GM12878 (cell line): ENCODE results near the gene MCTP2. TPM values are rescaled to one million over a fixed set of nuclear protein-coding genes. Genes with fewer than 3 reads are reported as not detected.

Source experiments
- ATAC-seq: fragments of 200-7000 bp; cut with Tn5 transposase; 3 replicates; pipeline ENCODE4 v1.9.1; 2020; ENCODE audit warnings: mild to moderate bottlenecking, moderate library complexity
- BruUV-seq: library from RNA; stranded (reverse); fragments of 400-500 nt; replicated peaks from 2 replicates; lab custom pipeline; 2021; lab: Mats Ljungman, UMichigan
- CTCF ChIA-PET: fragments of 300-600 bp; sonication (Branson Sonifier 250); formaldehyde crosslinking; extraction: SDS; loops from one replicate; lab custom pipeline; 2021; ENCODE audit warnings: inconsistent platforms; lab: Yijun Ruan, JAX
- POLR2A ChIA-PET: fragments of 350-600 bp; formaldehyde crosslinking; extraction: SDS; loops from one replicate; lab custom pipeline; 2021; ENCODE audit warnings: inconsistent platforms; lab: Charles Lee
- RAD21 ChIA-PET: fragments of 300-600 bp; sonication (Branson Sonifier 250); formaldehyde crosslinking; loops from one replicate; lab custom pipeline; 2023; ENCODE audit warnings: antibody characterized with exemption; ENCODE audit not compliant: unreplicated experiment; lab: Charles Lee
- SMC1A ChIA-PET: fragments of 300-600 bp; sonication (Branson Sonifier 250); formaldehyde crosslinking; loops from one replicate; lab custom pipeline; 2023; ENCODE audit not compliant: unreplicated experiment, uncharacterized antibody; lab: Charles Lee
- DNase-seq: peaks from one replicate; pipeline ENCODE4 v3.0.0-alpha.2; 2011; ENCODE audit warnings: low read depth, low spot score
- FAIRE-seq: peaks from 3 replicates; lab custom pipeline; 2011; peaks lifted over from hg19 to GRCh38; lab: Jason Lieb, UNC
- H2AFZ ChIP-seq: 2 replicates; pipeline ENCODE4 v1.6.0; 2011; ENCODE audit warnings: low read depth, low read length, control low read depth; ENCODE audit not compliant: control insufficient read depth
- H3K27ac ChIP-seq: 2 replicates; pipeline ENCODE4 v1.5.1; 2011; ENCODE audit warnings: control low read depth; ENCODE audit not compliant: control insufficient read depth, insufficient read depth
- H3K27me3 ChIP-seq, 2 experiments: replicated peaks in 1 of 2; 2 replicates each; pipeline versions ENCODE4 v1.6.0 to v1.6.1; 2011; ENCODE audit warnings: low read length in 1 of 2; ENCODE audit not compliant: control insufficient read depth in 2 of 2, insufficient read depth in 2 of 2
- H3K36me3 ChIP-seq, 2 experiments: 2 replicates each; pipeline ENCODE4 v1.5.1; 2011; ENCODE audit warnings: low read length in 1 of 2; ENCODE audit not compliant: control insufficient read depth in 2 of 2, insufficient read depth in 2 of 2
- H3K4me1 ChIP-seq: 2 replicates; pipeline ENCODE4 v1.6.1; 2011; ENCODE audit warnings: mild to moderate bottlenecking, low read length, moderate library complexity, mixed read lengths; ENCODE audit not compliant: control insufficient read depth, insufficient read depth
- H3K4me2 ChIP-seq: 2 replicates; pipeline ENCODE4 v1.6.0; 2011; ENCODE audit warnings: control low read depth; ENCODE audit not compliant: control insufficient read depth, insufficient read depth
- H3K4me3 ChIP-seq: fragments of 200-600 bp; sonication (generic); 2 replicates; pipeline ENCODE4 v1.5.1; 2016
- H3K79me2 ChIP-seq: 2 replicates; pipeline ENCODE4 v1.6.0; 2011; ENCODE audit warnings: low read length; ENCODE audit not compliant: control insufficient read depth, insufficient read depth
- H3K9ac ChIP-seq: 2 replicates; pipeline ENCODE4 v1.8.0; 2011; ENCODE audit warnings: low read length, control low read depth, mixed read lengths; ENCODE audit not compliant: control insufficient read depth, insufficient read depth
- H3K9me3 ChIP-seq: replicated peaks from 3 replicates; pipeline ENCODE4 v1.5.1; 2011; ENCODE audit warnings: mild to moderate bottlenecking, low read length; ENCODE audit not compliant: control insufficient read depth, insufficient read depth
- H4K20me1 ChIP-seq: 2 replicates; pipeline ENCODE4 v1.6.0; 2011; ENCODE audit not compliant: control insufficient read depth, insufficient read depth
- ATF7 ChIP-seq: fragments of 450-650 bp; IDR thresholded peaks from 2 replicates; pipeline ENCODE4 v1.6.1; 2016; ENCODE audit warnings: low read depth, mild to moderate bottlenecking
- BMI1 ChIP-seq: fragments of 450-650 bp; IDR thresholded peaks from 2 replicates; pipeline ENCODE4 v1.6.1; 2016; ENCODE audit warnings: mild to moderate bottlenecking, moderate library complexity, borderline replicate concordance
- CBX5 ChIP-seq: sonication (generic); IDR thresholded peaks from 2 replicates; pipeline ENCODE4 v1.6.1; 2016; ENCODE audit warnings: low read depth, moderate library complexity, mild to moderate bottlenecking, inconsistent platforms
- DPF2 ChIP-seq: fragments of 450-650 bp; IDR thresholded peaks from 2 replicates; pipeline ENCODE4 v1.6.1; 2017; ENCODE audit warnings: mild to moderate bottlenecking
- EED ChIP-seq: sonication (generic); IDR thresholded peaks from 2 replicates; pipeline ENCODE4 v1.6.1; 2016; ENCODE audit warnings: antibody characterized with exemption, low read depth
- IKZF1 ChIP-seq: fragments of 450-650 bp; conservative IDR thresholded peaks from 2 replicates; pipeline ENCODE4 v1.6.1; 2017; ENCODE audit warnings: antibody characterized with exemption, mild to moderate bottlenecking
- IKZF2 ChIP-seq, 2 experiments: fragments of 450-650 bp; IDR thresholded peaks; 2 replicates each; pipeline ENCODE4 v1.6.1; 2017; ENCODE audit warnings: mild to moderate bottlenecking in 2 of 2, moderate library complexity in 2 of 2
- IRF5 ChIP-seq: fragments of 450-650 bp; IDR thresholded peaks from 2 replicates; pipeline ENCODE4 v1.6.1; 2017; ENCODE audit warnings: borderline replicate concordance
- MTA2 ChIP-seq: fragments of 450-650 bp; IDR thresholded peaks from 2 replicates; pipeline ENCODE4 v1.6.1; 2016; ENCODE audit warnings: low read depth, mild to moderate bottlenecking, moderate library complexity
- NBN ChIP-seq: fragments of 450-650 bp; IDR thresholded peaks from 2 replicates; pipeline ENCODE4 v1.6.1; 2016
- NFYA ChIP-seq: IDR thresholded peaks from 2 replicates; pipeline ENCODE4 v1.6.1; 2011; ENCODE audit warnings: low read depth, mild to moderate bottlenecking, low read length, improper control_type of control experiment, borderline replicate concordance
- NR2C1 ChIP-seq: fragments of 450-650 bp; IDR thresholded peaks from 2 replicates; pipeline ENCODE4 v1.6.1; 2017; ENCODE audit warnings: antibody characterized with exemption, mild to moderate bottlenecking, moderate library complexity
- RB1 ChIP-seq: fragments of 450-650 bp; formaldehyde crosslinking; IDR thresholded peaks from 2 replicates; pipeline ENCODE4 v1.6.1; 2017; ENCODE audit warnings: mild to moderate bottlenecking, borderline replicate concordance
- RELB ChIP-seq: fragments of 450-650 bp; IDR thresholded peaks from 2 replicates; pipeline ENCODE4 v1.6.1; 2017; ENCODE audit warnings: low read depth, mild to moderate bottlenecking, moderate library complexity
- SPI1 ChIP-seq: IDR thresholded peaks from 2 replicates; pipeline ENCODE4 v1.6.1; 2011; ENCODE audit warnings: low read depth, mild to moderate bottlenecking, low read length, moderate library complexity, borderline replicate concordance; ENCODE audit not compliant: insufficient read depth
- TARDBP ChIP-seq: IDR thresholded peaks from 2 replicates; pipeline ENCODE4 v1.6.1; 2016; ENCODE audit warnings: borderline replicate concordance
- TCF3 ChIP-seq: IDR thresholded peaks from 2 replicates; pipeline ENCODE4 v1.6.1; 2012; ENCODE audit warnings: low read depth, mild to moderate bottlenecking, low read length, borderline replicate concordance; ENCODE audit not compliant: insufficient read depth
- ZBTB40 ChIP-seq: fragments of 450-650 bp; IDR thresholded peaks from 2 replicates; pipeline ENCODE4 v1.6.1; 2016; ENCODE audit warnings: mild to moderate bottlenecking, moderate library complexity, borderline replicate concordance
- ZNF622 ChIP-seq: fragments of 450-650 bp; IDR thresholded peaks from 2 replicates; pipeline ENCODE4 v1.6.1; 2017; ENCODE audit warnings: mild to moderate bottlenecking, inconsistent platforms
- WGBS: methylation state at CpG from one replicate; pipeline ENCODE4 v1.1.6; 2016; ENCODE audit warnings: low lambda C conversion rate; ENCODE audit not compliant: insufficient replicate concordance, insufficient coverage; ENCODE audit errors: missing lambda C conversion rate; 5-methylcytosine and 5-hydroxymethylcytosine counted together
- in situ Hi-C: fragments of 300-500 bp; cut with MboI; formaldehyde crosslinking; loops from 9 replicates; pipeline ENCODE4 v1.14.3; 2018; ENCODE audit warnings: mixed read lengths
- intact Hi-C: fragments of 100-400 bp; cut with micrococcal nuclease; formaldehyde crosslinking; loops from one replicate; pipeline ENCODE4 v1.14.2; 2022; ENCODE audit not compliant: unreplicated experiment
- polyA plus RNA-seq, 11 experiments: library from polyadenylated mRNA; depleted of rRNA in 4 of 11; unstranded in 6 of 11; stranded (reverse) in 5 of 11; fragments of >200 nt; fragmentation: Nextera tagmentation in 4 of 11; fragmentation: Illumina TruSeq in 1 of 11; extraction: Ambion mirVana in 4 of 11; extraction: Trizol in 1 of 11; gene quantifications; 1 replicate in 1 of 11; 2 replicates in 10 of 11; pipeline versions ENCODE4 v1.2.1 to v1.2.3, GENCODE V29; 2011 to 2016; ENCODE audit warnings: inconsistent platforms in 2 of 11, missing spikeins in 2 of 11, low read depth in 1 of 11
- total RNA-seq, 4 experiments: library from RNA; depleted of rRNA in 3 of 4; stranded (reverse); fragments of >200 nt in 3 of 4; fragmentation: Illumina TruSeq in 1 of 4; extraction: Trizol in 1 of 4; gene quantifications; 2 replicates each; pipeline versions ENCODE4 v1.2.1 to v1.2.3, GENCODE V29; 2013 to 2021

The MCTP2 gene
- total and polyA plus RNA-seq, 10 of the 15 experiments (the other 5 are each of a cell fraction or from before 2014, with no cell fraction given), result 0.24 to 48.5 (median 0.88) TPM

- Histone ChIP-seq H3K36me3 (no peaks in the 10 kb centered on the region), H3K4me3 (no peak overlapping the region), H3K27me3 (no peaks in the 10 kb centered on the region), H3K79me2 (no peaks in the 10 kb centered on the region), H3K9me3 (no peaks in the 10 kb centered on the region), H3K9ac (no peak overlapping the region), H2AFZ (no peak overlapping the region), H3K27ac (no peak overlapping the region), H4K20me1 (no peaks in the 10 kb centered on the region), H3K4me1 (peaks cover 2% of the 10 kb centered on the region; the same call in 1 of the 2 replicates), H3K4me2 (no peak overlapping the region)
- ChIA-PET CTCF (interaction anchor here (1.2 kb wide), 1 partner anchor 28 kb away, joined by 3 read pairs; no protein-coding TSS in a partner anchor), RAD21 (interaction anchor here (0.6 to 1.3 kb wide), 5 partner anchors 9 to 75 kb away, joined by 3 to 6 read pairs (median 3); no protein-coding TSS in a partner anchor), POLR2A (interaction anchor here (0.7 to 1.0 kb wide), 3 partner anchors 17 to 26 kb away, joined by 3 to 6 read pairs (median 3); no protein-coding TSS in a partner anchor), SMC1A (interaction anchor here (0.7 to 1.5 kb wide), 6 partner anchors 20 to 65 kb away, joined by 3 to 15 read pairs (median 4); no protein-coding TSS in a partner anchor)
- DNase-seq, result no peak
- 4% methylated on average over 3 of the region's 3 CpGs for WGBS
- no TSS peak for BruUV-seq
- in situ Hi-C loops (no loop called here), intact Hi-C loops (no loop called here)
- no peak for FAIRE-seq
- ATAC-seq, result peak; percentile 27
- TF ChIP-seq RELB (peak; percentile 46; the same call in 1 of the 2 replicates), NBN (peak; percentile 36; the same call in 1 of the 2 replicates), IKZF1 (peak; percentile 71), IKZF2 (IDR thresholded peaks at IDR 0.05) (peak; percentile 68 to 74; a peak in 3 of 4 replicates), TARDBP (no peak), DPF2 (0 out of 2 replicates have a peak, but pooled peaks have one; percentile 26), BMI1 (no peak), NFYA (no peak), CBX5 (no peak), ATF7 (peak; percentile 67), SPI1 (peak; percentile 42; the same call in 1 of the 2 replicates), ZBTB40 (no peak), TCF3 (no peak), ZNF622 (no peak), MTA2 (peak; percentile 37; the same call in 1 of the 2 replicates), NR2C1 (no peak), IRF5 (no peak), RB1 (no peak), EED (no peak)
Observed at GRCh38 chr15:94259863-94260262, 28.5 kb downstream of the MCTP2 start.
